Activated CD8-positive, alpha-beta memory T cell treated with anti-CD3 and anti-CD28 coated beads, Interleukin-2, amount 50 U/mL, for 1 hour (primary cell): Measurements from ENCODE around the gene EGR4.

ENCODE experiments used
- DNase-seq: peaks from one replicate; pipeline ENCODE4 v3.0.0-alpha.2; 2020; ENCODE audit errors: extremely low read depth

The EGR4 gene

DNA sequence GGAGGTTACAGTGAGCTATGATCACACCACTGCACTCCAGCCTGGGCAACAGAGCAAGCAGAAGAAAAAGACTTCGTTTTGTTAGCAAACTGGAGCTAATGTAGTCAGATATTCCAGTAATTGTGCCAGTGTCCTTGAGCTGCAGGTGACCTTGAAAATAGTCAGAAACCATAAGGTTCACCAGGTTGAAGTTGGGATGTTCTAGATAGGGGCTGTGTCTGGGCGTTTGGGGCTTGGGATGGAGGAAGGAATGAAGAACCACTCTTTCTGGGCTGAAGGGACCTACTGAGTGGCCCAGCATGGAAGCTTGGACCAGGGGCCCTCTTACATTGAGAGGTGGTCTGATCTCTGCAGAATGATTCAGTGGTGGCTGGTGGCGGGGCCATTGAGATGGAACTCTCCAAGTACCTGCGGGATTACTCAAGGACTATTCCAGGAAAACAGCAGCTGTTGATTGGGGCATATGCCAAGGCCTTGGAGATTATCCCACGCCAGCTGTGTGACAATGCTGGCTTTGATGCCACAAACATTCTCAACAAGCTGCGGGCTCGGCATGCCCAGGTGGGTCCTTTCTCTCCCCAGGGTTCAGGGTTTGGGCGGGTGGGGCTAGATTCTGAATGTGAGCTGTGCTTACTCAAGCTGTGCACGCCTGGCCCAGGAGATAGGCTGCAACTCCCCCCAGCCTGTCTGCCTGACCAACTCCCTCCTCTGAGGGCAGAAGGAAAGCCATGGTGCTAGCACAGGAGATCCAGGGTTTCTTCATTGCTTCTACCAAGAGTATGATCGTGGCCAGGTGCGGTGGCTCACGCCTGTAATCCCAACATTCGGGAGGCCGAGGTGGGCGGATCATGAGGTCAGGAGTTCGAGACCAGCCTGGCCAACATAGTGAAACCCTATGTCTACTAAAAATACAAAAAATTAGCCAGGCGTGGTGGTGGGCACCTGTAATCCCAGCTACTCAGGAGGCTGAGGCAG, 42.2 kb downstream of the EGR4 start:
- DNase-seq: no peak

DNA sequence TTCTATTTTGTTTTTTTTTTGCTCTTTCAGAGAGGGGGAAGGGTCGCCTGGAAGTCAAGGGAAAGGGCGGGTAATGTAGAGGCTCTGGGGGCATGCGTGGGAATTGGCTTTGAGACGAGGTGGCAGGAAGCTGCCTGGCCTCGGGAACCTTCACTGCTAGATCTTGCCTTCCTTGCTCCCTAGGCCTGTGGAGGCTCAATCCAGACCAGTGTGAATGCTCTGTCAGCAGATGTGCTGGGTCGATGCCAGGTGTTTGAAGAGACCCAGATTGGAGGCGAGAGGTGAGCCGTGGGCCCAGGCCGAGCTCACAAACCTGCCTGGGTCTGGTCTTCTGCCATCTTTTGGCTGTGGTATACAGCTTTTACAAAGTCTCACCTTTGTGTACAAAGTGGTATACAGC, 43.7 kb downstream of the EGR4 start:
- DNase-seq: no peak

DNA sequence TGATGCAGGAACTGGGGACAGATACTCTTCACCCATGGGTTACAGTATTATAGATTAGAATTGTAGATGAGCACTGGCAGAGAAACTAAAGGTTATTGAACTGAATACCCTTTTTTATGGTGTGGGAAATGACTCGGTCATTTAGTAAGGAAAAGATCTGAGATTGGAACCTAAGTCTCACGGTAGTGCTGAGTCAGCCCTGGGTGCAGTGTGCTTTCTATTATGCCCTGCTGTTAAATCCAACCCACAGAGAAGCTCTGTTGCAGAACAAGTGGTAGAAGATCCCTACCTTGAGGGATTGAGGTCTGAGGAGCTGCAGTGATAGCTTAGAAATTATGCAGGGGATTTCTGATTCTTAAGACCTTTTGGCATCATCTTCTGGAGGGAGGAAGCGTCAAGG, 46.5 kb downstream of the EGR4 start:
- DNase-seq: no peak

DNA sequence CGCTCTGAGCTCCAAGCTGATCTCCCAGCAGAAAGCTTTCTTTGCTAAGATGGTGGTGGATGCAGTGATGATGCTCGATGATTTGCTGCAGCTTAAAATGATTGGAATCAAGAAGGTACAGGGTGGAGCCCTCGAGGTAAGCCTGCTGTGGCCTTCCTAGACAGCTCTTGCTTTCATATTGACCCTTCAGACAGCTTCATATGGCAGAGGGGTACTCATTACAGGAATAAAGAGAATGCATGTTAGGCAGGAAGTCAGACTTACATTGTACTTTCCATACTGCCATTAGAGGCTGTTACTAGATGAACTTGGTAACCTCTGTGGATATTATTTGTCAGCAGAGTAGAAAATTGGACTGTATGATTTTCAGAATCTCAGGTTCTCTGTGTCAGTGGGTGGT, 48.8 kb downstream of the EGR4 start:
- DNase-seq: no peak

DNA sequence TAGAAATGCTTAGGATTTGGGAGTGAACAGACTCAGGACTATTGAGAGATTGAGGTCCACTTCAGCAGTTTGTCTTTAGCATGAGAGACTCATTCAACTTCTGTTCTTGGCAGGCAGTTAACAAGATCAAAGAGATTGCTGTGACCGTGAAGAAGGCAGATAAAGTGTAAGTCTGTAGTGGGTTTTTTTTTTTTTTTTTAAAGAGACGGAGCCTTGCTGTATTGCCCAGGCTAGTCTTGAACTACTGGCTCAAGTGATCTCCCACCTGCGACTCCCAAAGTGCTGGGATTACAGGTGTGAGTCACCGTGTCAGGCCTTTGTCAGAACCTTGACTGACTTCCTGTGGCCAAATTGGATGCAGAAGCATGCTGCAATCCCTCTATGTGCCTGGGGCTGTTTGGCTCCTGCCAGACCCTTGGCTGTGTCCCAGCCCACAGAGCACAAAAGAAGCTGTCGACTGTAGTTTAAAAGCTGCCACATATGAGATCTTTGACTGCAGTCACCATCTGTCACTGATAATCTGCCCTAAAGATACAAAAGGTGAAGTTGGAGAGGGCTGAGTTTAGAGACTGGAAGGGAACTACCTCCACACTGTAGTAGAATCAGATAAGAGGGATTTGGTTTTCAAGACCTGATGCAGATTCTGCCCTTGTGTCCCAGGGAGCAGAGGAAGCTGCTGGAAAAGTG, 49.3 kb downstream of the EGR4 start:
- DNase-seq: no peak
